ENCODE results near the gene GFOD1.

DNA sequence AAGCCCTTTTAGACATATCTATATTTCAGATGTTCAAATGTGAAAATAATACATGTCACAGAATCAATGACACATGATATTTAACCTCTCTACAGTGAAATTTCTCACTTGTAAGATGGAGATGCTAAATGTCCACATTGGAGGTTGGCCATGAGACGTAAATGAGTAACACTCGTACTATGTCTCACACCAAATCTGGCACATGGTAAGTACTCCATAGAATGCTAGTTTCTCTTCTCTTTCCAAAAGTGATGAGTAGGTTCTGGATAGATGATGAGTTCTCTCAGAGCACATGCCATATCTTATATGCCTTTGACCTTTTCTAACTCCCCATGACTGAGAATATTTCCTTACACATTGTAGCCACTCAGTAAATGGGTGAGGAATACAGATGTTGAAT lies 17.7 kb downstream of the GFOD1 start:
- TF ChIP-seq ZBED1 (IDR thresholded peaks at IDR 0.05; ENCODE audit: borderline replicate concordance) (no peak), JUND (IDR thresholded peaks at IDR 0.05; ENCODE audit: low read depth, low read length) (no peak), EZH2 (IDR thresholded peaks at IDR 0.05; ENCODE audit: borderline replicate concordance, control insufficient read depth, low read depth, low read length) (no peak), POLR2AphosphoS5 (IDR thresholded peaks at IDR 0.05; ENCODE audit: low read length) (no peak), CEBPB (IDR thresholded peaks at IDR 0.05; ENCODE audit: borderline replicate concordance in 1 of 2, low read depth in 2 of 2, low read length in 2 of 2) (no peak), BHLHE40 (IDR thresholded peaks at IDR 0.05; ENCODE audit: borderline replicate concordance in 1 of 2, low read depth in 2 of 2, low read length in 1 of 2) (no peak), CHD4 (IDR thresholded peaks at IDR 0.05) (no peak), ZNF274 (IDR thresholded peaks at IDR 0.05; ENCODE audit: insufficient read depth, insufficient read length) (no peak), RCOR1 (conservative IDR thresholded peaks at IDR 0.05; ENCODE audit: low read depth, low read length) (no peak), STAT1 (conservative IDR thresholded peaks at IDR 0.05) (no peak), MTA2 (IDR thresholded peaks at IDR 0.05; ENCODE audit: low read depth) (no peak)
- TF ChIP-seq, protein P1, sequence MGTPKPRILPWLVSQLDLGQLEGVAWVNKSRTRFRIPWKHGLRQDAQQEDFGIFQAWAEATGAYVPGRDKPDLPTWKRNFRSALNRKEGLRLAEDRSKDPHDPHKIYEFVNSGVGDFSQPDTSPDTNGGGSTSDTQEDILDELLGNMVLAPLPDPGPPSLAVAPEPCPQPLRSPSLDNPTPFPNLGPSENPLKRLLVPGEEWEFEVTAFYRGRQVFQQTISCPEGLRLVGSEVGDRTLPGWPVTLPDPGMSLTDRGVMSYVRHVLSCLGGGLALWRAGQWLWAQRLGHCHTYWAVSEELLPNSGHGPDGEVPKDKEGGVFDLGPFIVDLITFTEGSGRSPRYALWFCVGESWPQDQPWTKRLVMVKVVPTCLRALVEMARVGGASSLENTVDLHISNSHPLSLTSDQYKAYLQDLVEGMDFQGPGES (IDR thresholded peaks at IDR 0.05), result no peak
- TF ChIP-seq, protein P2, sequence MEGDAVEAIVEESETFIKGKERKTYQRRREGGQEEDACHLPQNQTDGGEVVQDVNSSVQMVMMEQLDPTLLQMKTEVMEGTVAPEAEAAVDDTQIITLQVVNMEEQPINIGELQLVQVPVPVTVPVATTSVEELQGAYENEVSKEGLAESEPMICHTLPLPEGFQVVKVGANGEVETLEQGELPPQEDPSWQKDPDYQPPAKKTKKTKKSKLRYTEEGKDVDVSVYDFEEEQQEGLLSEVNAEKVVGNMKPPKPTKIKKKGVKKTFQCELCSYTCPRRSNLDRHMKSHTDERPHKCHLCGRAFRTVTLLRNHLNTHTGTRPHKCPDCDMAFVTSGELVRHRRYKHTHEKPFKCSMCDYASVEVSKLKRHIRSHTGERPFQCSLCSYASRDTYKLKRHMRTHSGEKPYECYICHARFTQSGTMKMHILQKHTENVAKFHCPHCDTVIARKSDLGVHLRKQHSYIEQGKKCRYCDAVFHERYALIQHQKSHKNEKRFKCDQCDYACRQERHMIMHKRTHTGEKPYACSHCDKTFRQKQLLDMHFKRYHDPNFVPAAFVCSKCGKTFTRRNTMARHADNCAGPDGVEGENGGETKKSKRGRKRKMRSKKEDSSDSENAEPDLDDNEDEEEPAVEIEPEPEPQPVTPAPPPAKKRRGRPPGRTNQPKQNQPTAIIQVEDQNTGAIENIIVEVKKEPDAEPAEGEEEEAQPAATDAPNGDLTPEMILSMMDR (IDR thresholded peaks at IDR 0.05 in 2 of 3, conservative IDR thresholded peaks at IDR 0.05 in 1 of 3; ENCODE audit: control insufficient read depth in 2 of 3, extremely low read depth in 1 of 3, insufficient read depth in 1 of 3, low read depth in 3 of 3, low read length in 3 of 3), result no peak
- TF ChIP-seq, protein P3, sequence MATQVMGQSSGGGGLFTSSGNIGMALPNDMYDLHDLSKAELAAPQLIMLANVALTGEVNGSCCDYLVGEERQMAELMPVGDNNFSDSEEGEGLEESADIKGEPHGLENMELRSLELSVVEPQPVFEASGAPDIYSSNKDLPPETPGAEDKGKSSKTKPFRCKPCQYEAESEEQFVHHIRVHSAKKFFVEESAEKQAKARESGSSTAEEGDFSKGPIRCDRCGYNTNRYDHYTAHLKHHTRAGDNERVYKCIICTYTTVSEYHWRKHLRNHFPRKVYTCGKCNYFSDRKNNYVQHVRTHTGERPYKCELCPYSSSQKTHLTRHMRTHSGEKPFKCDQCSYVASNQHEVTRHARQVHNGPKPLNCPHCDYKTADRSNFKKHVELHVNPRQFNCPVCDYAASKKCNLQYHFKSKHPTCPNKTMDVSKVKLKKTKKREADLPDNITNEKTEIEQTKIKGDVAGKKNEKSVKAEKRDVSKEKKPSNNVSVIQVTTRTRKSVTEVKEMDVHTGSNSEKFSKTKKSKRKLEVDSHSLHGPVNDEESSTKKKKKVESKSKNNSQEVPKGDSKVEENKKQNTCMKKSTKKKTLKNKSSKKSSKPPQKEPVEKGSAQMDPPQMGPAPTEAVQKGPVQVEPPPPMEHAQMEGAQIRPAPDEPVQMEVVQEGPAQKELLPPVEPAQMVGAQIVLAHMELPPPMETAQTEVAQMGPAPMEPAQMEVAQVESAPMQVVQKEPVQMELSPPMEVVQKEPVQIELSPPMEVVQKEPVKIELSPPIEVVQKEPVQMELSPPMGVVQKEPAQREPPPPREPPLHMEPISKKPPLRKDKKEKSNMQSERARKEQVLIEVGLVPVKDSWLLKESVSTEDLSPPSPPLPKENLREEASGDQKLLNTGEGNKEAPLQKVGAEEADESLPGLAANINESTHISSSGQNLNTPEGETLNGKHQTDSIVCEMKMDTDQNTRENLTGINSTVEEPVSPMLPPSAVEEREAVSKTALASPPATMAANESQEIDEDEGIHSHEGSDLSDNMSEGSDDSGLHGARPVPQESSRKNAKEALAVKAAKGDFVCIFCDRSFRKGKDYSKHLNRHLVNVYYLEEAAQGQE (IDR thresholded peaks at IDR 0.05; ENCODE audit: low read depth, low read length), result no peak

All from GM12878 (cell line).